Measurements from ENCODE around the gene ACP7.

- TF ChIP-seq EZH2 (optimal IDR thresholded peaks at IDR 0.05; ENCODE audit: low read depth, low read length) (no peak), EZH2phosphoT487 (IDR thresholded peaks at IDR 0.05; ENCODE audit: low read length) (no peak)
- TF ChIP-seq, protein P1, sequence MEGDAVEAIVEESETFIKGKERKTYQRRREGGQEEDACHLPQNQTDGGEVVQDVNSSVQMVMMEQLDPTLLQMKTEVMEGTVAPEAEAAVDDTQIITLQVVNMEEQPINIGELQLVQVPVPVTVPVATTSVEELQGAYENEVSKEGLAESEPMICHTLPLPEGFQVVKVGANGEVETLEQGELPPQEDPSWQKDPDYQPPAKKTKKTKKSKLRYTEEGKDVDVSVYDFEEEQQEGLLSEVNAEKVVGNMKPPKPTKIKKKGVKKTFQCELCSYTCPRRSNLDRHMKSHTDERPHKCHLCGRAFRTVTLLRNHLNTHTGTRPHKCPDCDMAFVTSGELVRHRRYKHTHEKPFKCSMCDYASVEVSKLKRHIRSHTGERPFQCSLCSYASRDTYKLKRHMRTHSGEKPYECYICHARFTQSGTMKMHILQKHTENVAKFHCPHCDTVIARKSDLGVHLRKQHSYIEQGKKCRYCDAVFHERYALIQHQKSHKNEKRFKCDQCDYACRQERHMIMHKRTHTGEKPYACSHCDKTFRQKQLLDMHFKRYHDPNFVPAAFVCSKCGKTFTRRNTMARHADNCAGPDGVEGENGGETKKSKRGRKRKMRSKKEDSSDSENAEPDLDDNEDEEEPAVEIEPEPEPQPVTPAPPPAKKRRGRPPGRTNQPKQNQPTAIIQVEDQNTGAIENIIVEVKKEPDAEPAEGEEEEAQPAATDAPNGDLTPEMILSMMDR (IDR thresholded peaks at IDR 0.05; ENCODE audit: low read length): no peak
Observed at GRCh38 chr19:39084732-39085080, 538 bp downstream of the ACP7 start.
